Peyer's patch (tissue), 4 donors: Measurements from ENCODE around the gene PRSS21.

ENCODE experiments used
- CTCF ChIP-seq, 6 experiments: fragments of 450-650 bp in 4 of 6; fragments of 200-600 bp in 2 of 6; sonication (generic) in 1 of 6; IDR thresholded peaks; one replicate each; pipeline ENCODE4 v1.5.1; 2017 to 2019; ENCODE audit warnings: antibody characterized with exemption in 6 of 6, mild to moderate bottlenecking in 3 of 6, moderate library complexity in 1 of 6
- POLR2A ChIP-seq, 2 donors: fragments of 450-650 bp; IDR thresholded peaks; one replicate each; pipeline ENCODE4 v1.5.1; 2017; ENCODE audit warnings: antibody characterized with exemption in 2 of 2, mild to moderate bottlenecking in 2 of 2, moderate library complexity in 2 of 2

- TF ChIP-seq POLR2A (IDR thresholded peaks at IDR 0.05) (no peak), CTCF (IDR thresholded peaks at IDR 0.05) (no peak)
These were observed 35.1 kb downstream of the PRSS21 start for GRCh38 chr16:2852003-2852730.
